SIG-M5 treated with dmso at 0.1 percent for 504 hours (cell line): ENCODE measurements around the gene PCBP3.

Experiments
- DNase-seq: peaks from one replicate; lab custom pipeline; 2025; ENCODE audit not compliant: unreplicated experiment; lab: John Stamatoyannopoulos, UW

The PCBP3 gene

DNA sequence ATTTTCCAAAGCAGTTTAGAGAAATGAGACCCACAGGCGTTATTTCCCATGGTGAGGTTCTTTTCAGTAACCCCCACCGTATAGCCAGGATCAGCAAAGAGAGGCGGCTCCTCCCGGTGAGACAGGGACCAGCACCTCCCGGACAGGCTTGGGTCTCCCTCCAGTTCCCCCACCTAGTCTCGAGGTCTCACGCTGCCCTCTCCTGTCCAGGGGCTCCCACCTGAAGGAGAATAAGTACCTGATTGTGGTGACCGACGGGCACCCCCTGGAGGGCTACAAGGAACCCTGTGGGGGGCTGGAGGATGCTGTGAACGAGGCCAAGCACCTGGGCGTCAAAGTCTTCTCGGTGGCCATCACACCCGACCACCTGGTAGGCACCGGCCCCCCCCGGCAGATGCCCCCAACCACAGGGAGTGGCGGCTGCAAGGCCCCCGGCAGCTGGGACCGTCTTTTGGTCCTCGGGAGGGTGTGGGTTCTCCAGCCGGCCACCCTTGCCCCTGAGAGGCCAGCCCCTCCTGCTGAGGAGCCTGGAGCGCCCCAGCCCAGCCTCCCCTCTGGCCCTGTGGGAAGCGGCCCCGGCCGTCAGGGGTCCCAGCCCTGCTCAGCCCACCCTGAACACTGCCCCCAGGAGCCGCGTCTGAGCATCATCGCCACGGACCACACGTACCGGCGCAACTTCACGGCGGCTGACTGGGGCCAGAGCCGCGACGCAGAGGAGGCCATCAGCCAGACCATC lies 343.0 kb downstream of the PCBP3 start:
- no peak for DNase-seq

DNA sequence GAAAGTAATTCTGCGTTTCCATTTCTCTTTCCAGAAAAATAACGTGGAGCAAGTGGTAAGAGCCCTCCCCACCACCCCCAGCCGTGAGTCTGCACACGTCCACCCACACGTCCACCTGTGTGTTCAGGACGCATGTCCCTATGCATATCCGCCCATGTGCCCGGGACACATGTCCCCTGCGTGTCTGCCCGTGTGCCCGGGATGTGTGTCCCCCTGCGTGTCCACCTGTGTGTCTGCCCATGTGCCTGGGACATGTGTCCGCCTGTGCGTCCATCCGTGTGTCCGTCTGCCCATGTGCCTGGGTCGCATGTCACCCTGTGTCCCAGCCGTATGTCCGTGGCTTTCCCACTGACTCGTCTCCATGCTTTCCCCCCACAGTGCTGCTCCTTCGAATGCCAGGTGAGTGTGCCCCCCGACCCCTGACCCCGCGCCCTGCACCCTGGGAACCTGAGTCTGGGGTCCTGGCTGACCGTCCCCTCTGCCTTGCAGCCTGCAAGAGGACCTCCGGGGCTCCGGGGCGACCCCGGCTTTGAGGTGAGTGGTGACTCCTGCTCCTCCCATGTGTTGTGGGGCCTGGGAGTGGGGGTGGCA lies 343.7 kb downstream of the PCBP3 start:
- DNase-seq = no peak

GRCh38 chr21:45988366-45989347 lies 345.1 kb downstream of the PCBP3 start:
- DNase-seq = no peak

DNA sequence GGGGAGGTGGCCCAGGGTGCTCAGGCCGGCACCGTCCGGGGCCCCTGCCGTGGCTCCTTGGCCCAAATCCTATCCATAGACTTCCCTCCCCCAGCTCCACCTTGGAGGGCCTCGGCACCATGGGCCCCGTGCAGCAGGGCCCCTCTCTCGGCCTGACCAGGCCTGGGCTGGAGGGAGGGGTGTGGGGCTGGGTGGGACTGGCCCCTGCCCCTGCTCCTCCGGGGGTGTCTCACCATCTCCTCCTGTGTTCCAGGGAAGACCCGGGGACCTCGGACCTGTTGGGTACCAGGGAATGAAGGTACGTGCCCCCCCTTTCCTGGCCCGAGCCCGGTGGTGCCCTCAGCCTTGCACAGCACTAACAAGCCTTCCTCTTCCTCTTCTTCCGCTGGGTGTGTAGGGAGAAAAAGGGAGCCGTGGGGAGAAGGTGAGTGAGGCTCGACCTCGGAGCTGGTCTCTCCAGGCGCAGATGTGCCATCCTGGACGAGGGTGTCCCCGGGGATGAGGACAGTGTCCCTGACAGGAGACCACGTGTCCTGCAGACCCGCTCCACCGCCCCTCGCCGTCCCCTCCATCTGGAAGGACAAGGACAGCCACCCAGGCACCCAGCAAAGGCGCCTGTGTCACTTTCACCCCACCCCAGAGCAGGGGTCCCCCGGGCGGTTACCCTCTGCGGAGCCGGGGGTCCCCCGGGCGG lies 346.0 kb downstream of the PCBP3 start:
- DNase-seq = no peak

GRCh38 chr21:45990049-45990711 lies 346.7 kb downstream of the PCBP3 start:
- no peak for DNase-seq

DNA sequence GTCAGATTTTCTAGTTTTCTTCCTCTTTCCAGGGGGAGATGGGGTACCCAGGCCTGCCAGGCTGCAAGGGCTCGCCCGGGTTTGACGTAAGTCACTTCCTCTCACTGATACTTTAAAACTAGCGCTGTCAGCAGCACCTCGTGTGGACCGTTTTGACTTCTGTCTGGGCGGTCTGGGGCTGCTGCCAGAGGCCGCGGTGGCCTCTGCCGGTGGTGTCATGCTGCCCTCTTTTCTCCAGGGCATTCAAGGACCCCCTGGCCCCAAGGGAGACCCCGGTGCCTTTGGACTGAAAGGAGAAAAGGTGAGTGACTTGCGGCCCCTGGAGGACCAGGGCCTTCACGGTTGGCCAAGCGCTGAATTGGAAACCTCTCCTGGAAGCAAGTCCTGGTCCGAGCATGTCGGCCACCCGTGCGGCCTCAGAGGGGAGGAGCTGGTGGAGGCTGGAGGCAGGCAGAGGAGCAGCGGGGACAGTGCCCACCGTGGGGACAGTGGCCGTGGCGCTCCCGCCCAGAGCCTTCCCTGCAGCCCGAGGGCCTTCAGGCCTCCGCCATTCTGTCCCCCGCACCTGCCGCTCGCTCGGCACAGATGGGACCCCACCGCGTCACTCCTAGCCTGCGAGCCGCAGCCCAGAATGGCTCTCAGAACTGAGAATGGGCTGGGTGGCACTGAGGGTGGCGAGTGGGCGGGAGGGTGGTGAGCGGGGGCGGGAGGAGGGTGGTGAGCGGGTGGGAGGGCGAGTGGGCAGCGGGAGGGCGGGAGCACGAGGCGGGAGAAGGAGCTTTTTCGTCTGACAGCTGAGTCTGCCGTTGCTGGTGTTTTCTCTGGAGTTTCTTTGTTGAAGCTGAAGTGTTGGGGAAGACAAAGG lies 347.4 kb downstream of the PCBP3 start:
- no peak for DNase-seq

DNA sequence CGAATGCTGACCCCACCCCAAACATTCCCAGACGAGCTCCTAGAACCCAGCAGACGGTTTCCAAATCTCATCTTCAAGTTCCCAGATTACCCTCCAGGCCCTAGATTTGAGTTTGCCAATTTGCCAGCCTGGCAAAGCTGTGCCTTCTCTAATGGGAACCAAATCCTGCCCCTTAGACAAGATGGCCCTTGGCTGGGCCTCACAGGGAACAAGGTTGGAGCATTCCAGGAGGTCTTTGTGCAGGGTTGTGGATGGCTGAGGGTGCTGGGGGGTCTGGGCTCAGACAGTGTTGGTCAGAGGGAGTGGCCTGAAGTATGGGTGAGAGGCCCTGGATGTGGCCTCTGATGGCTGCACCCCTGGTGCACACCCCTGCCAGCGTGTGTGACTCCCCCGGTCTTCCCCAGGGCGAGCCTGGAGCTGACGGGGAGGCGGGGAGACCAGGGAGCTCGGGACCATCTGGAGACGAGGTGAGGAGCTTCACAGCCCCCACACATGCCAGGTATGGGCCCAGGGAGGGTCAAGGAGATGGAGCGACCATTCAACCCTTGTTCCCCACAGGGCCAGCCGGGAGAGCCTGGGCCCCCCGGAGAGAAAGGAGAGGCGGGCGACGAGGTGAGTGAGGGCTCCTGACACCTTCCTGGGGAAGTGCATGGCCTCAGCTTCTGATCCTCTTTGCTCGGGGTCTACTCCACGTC lies 348.2 kb downstream of the PCBP3 start:
- no peak for DNase-seq
